B cell (primary cell): ENCODE measurements around the gene CBX1. TPM values are rescaled to one million over a fixed set of nuclear protein-coding genes. Genes with fewer than 3 reads are reported as not detected.

ENCODE experiments used
- ATAC-seq: fragments of 200-7000 bp; cut with Tn5 transposase; one replicate; pipeline ENCODE4 v1.10.0; 2021; ENCODE audit warnings: low read depth, mild to moderate bottlenecking, moderate number of reproducible peaks, moderate library complexity
- CTCF ChIA-PET: fragments of 350-600 bp; sonication (Branson Sonifier 250); formaldehyde crosslinking; loops from one replicate; lab custom pipeline; 2021; ENCODE audit warnings: antibody characterized with exemption, inconsistent platforms; lab: Charles Lee
- POLR2A ChIA-PET: fragments of 350-600 bp; sonication (Branson Sonifier 250); formaldehyde crosslinking; loops from one replicate; lab custom pipeline; 2021; ENCODE audit warnings: antibody characterized with exemption; lab: Charles Lee
- DNase-seq: peaks from one replicate; pipeline ENCODE4 v3.0.0; 2013
- H2AFZ ChIP-seq: 2 replicates; pipeline ENCODE4 v1.6.1; 2012; ENCODE audit warnings: mild to moderate bottlenecking, low read depth, low read length; ENCODE audit not compliant: insufficient read depth, poor library complexity, severe bottlenecking
- H3K27ac ChIP-seq, 2 donors: 1 replicate in 1 of 2; 2 replicates in 1 of 2; pipeline ENCODE4 v1.5.1; 2012 to 2013; ENCODE audit warnings: low read length in 2 of 2, mild to moderate bottlenecking in 2 of 2, moderate library complexity in 1 of 2
- H3K27me3 ChIP-seq, 4 experiments: fragments of 200-600 bp in 1 of 4; sonication (generic) in 1 of 4; replicated peaks in 1 of 4; 1 replicate in 2 of 4; 2 replicates in 2 of 4; pipeline versions ENCODE4 v1.6.1 to v1.7.0; 2013 to 2016; ENCODE audit warnings: low read length in 3 of 4, mild to moderate bottlenecking in 2 of 4, mixed read lengths in 1 of 4, moderate library complexity in 1 of 4; ENCODE audit not compliant: insufficient read depth in 4 of 4, control insufficient read depth in 3 of 4; ENCODE audit errors: control extremely low read depth in 1 of 4
- H3K36me3 ChIP-seq, 2 experiments: replicated peaks in 1 of 2; 1 replicate in 1 of 2; 2 replicates in 1 of 2; pipeline versions ENCODE4 v1.6.1 to v1.7.1; 2013; ENCODE audit warnings: low read length in 1 of 2; ENCODE audit not compliant: insufficient read depth in 2 of 2, control insufficient read depth in 1 of 2; ENCODE audit errors: control extremely low read depth in 1 of 2, extremely low read depth in 1 of 2
- H3K4me1 ChIP-seq, 2 donors: fragments of 200-600 bp in 1 of 2; sonication (generic) in 1 of 2; 1 replicate in 1 of 2; 2 replicates in 1 of 2; pipeline versions ENCODE4 v1.5.1 to v1.6.1; 2013 to 2017; ENCODE audit warnings: low read length in 2 of 2; ENCODE audit not compliant: control insufficient read depth in 2 of 2, insufficient read depth in 2 of 2
- H3K4me2 ChIP-seq: replicated peaks from 2 replicates; pipeline ENCODE3; 2012; ENCODE audit warnings: mild to moderate bottlenecking, low read depth, low read length; ENCODE audit not compliant: poor library complexity, severe bottlenecking
- H3K4me3 ChIP-seq, 5 experiments: fragments of 200-600 bp in 1 of 5; sonication (generic) in 1 of 5; 1 replicate in 3 of 5; 2 replicates in 2 of 5; pipeline versions ENCODE4 v1.5.1 to v1.7.0; 2011 to 2016; ENCODE audit warnings: low read length in 4 of 5, mild to moderate bottlenecking in 4 of 5, low read depth in 2 of 5, control low read depth in 1 of 5, moderate library complexity in 1 of 5; ENCODE audit not compliant: insufficient read depth in 1 of 5; ENCODE audit errors: control extremely low read depth in 1 of 5, extremely low read depth in 1 of 5
- H3K79me2 ChIP-seq: fragments of 200-600 bp; sonication (generic); one replicate; pipeline ENCODE4 v1.6.0; 2016; ENCODE audit warnings: low read length; ENCODE audit not compliant: control insufficient read depth, insufficient read depth
- H3K9ac ChIP-seq: fragments of 200-600 bp; sonication (generic); 2 replicates; pipeline ENCODE4 v1.6.1; 2017; ENCODE audit warnings: mild to moderate bottlenecking, low read length, moderate library complexity
- H3K9me3 ChIP-seq, 3 donors: one replicate each; pipeline versions ENCODE4 v1.6.1 to v1.7.1; 2013; ENCODE audit warnings: low read length in 2 of 3; ENCODE audit not compliant: control insufficient read depth in 2 of 3, insufficient read depth in 1 of 3; ENCODE audit errors: control extremely low read depth in 1 of 3
- H4K20me1 ChIP-seq: 2 replicates; pipeline ENCODE4 v1.6.0; 2012; ENCODE audit warnings: mild to moderate bottlenecking, low read length; ENCODE audit not compliant: insufficient read depth, control insufficient read depth, poor library complexity, severe bottlenecking
- H3K27ac Mint-ChIP-seq: one replicate; pipeline ENCODE4 v1.8.0; 2021; ENCODE audit warnings: mixed read lengths
- H3K27me3 Mint-ChIP-seq: one replicate; pipeline ENCODE4 v1.8.0; 2021; ENCODE audit warnings: mixed read lengths
- H3K4me1 Mint-ChIP-seq: one replicate; pipeline ENCODE4 v1.8.0; 2021; ENCODE audit warnings: mixed read lengths
- H3K4me3 Mint-ChIP-seq: one replicate; pipeline ENCODE4 v1.8.0; 2021; ENCODE audit warnings: mixed read lengths
- H3K9me3 Mint-ChIP-seq: one replicate; pipeline ENCODE4 v1.8.0; 2022; ENCODE audit warnings: mixed read lengths; ENCODE audit not compliant: insufficient read depth
- CTCF ChIP-seq: fragments of 200-600 bp; IDR thresholded peaks from one replicate; pipeline ENCODE4 v1.8.0; 2022; ENCODE audit warnings: antibody characterized with exemption, mild to moderate bottlenecking
- EZH2 ChIP-seq: IDR thresholded peaks from 2 replicates; pipeline ENCODE4 v1.6.1; 2012; ENCODE audit warnings: borderline replicate concordance, low read depth, mild to moderate bottlenecking, moderate library complexity, low read length; ENCODE audit not compliant: insufficient read depth, poor library complexity, severe bottlenecking
- WGBS: methylation state at CpG from one replicate; pipeline ENCODE4 v1.1.5; 2013; ENCODE audit warnings: missing lambda C conversion rate; ENCODE audit not compliant: insufficient coverage; 5-methylcytosine and 5-hydroxymethylcytosine counted together
- intact Hi-C: fragments of 100-400 bp; cut with micrococcal nuclease; formaldehyde crosslinking; loops from one replicate; pipeline ENCODE4 v1.10.0; 2022
- polyA plus RNA-seq: library from polyadenylated mRNA; depleted of rRNA; stranded (reverse); fragments of >200 nt; gene quantifications from 2 replicates; pipeline ENCODE4 v1.2.3, GENCODE V29; 2012
- total RNA-seq, 2 donors: library from RNA; stranded (reverse); fragments of 120-200 nt in 1 of 2; gene quantifications; 1 replicate in 1 of 2; 2 replicates in 1 of 2; pipeline versions ENCODE4 v1.2.3 to v1.2.4, GENCODE V29; 2013 to 2022

The CBX1 gene
- total and polyA plus RNA-seq, 2 donors (not counting 1 experiment from before 2014, with no cell fraction given): 9.4 to 33.1 TPM

DNA sequence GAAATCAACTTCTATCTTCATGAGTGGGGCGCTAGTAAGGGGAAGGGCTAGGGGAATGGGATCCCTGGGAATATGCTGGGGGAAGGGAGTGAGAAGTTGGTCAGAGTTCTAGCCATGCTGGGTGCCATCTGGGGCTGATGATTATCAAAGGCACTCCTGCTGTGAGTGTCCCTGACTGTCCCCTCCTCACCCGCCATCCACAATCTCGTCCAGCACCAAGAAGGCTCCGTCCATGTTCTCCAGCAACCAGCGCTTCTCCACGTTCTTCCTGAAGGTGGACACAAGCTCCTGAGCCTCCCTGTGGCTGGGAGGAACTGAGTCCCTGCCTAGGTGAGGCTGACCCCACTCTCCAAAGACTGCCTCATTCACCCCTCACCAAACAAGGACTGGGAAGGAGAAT is 69.3 kb downstream of the CBX1 start:
- peaks cover 0 to 39% (median 9%) of the 10 kb centered on the region in 4 experiments for H3K27me3 ChIP-seq
- Mint-ChIP-seq H3K4me3 (no peak overlapping the region), H3K27ac (no peak overlapping the region), H3K9me3 (no peaks in the 10 kb centered on the region), H3K4me1 (peaks cover 6% of the 10 kb centered on the region), H3K27me3 (peaks cover 30% of the 10 kb centered on the region)
- no peak overlapping the region for H3K9ac ChIP-seq
- H3K4me1 ChIP-seq: peaks cover 6% of the 10 kb centered on the region in 2 donors
- no peak overlapping the region for H3K27ac ChIP-seq
- ChIA-PET POLR2A (no interaction called here), CTCF (interaction anchor here (0.7 to 3.0 kb wide), 5 partner anchors 34 to 66 kb away, joined by 4 to 26 read pairs (median 6); no protein-coding TSS in a partner anchor)
- H3K36me3 ChIP-seq: no peaks in the 10 kb centered on the region
- no peaks in the 10 kb centered on the region for H3K79me2 ChIP-seq
- TF ChIP-seq EZH2 (no peak), CTCF (no peak)
- 97% methylated on average over 4 of the region's 6 CpGs for WGBS
- intact Hi-C loops: no loop called here
- no peak for DNase-seq
- ATAC-seq: no peak
- no peak overlapping the region for H2AFZ ChIP-seq
- H3K4me2 ChIP-seq: no peak overlapping the region
- H3K9me3 ChIP-seq: no peaks in the 10 kb centered on the region
- H3K4me3 ChIP-seq: no peak overlapping the region
- H4K20me1 ChIP-seq: no peaks in the 10 kb centered on the region

DNA sequence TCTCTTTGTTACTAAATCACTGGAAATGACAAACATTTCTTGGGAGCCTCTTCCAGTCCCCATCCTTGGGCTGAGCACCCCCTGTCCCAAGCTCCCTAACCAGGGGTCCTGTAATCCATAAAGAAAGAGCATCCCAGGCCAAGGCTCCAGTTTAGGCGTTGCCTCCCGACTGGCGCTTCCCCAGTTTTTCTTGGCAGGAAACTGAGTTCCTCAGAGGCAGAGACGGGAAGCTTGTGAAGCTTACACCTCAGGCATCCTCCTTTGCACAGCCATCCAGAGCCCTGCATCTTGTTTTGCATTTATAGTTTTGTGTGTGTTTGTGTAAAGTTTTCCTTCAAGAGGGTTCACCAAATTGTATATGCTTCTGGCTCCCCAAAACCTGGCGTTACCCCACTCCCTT is 70.7 kb downstream of the CBX1 start:
- Histone ChIP-seq H3K4me3 (no peak overlapping the region), H2AFZ (no peak overlapping the region), H3K79me2 (no peaks in the 10 kb centered on the region), H3K27ac (no peak overlapping the region), H4K20me1 (no peaks in the 10 kb centered on the region), H3K4me1 (peaks cover 12% of the 10 kb centered on the region in 2 donors), H3K4me2 (no peak overlapping the region), H3K9ac (no peak overlapping the region), H3K27me3 (peaks cover 0 to 27% (median 5%) of the 10 kb centered on the region in 4 experiments), H3K9me3 (no peaks in the 10 kb centered on the region), H3K36me3 (no peaks in the 10 kb centered on the region)
- intact Hi-C loops: no loop called here
- CTCF ChIA-PET: interaction anchor here (0.6 to 3.0 kb wide), 10 partner anchors 15 to 102 kb away, joined by 3 to 26 read pairs (median 4); no protein-coding TSS in a partner anchor
- H3K27ac Mint-ChIP-seq: no peak overlapping the region
- 83% methylated on average over 4 of the region's 5 CpGs for WGBS
- no peak for ATAC-seq
- H3K9me3 Mint-ChIP-seq: no peaks in the 10 kb centered on the region
- no peak for DNase-seq
- no peak overlapping the region for H3K4me3 Mint-ChIP-seq
- POLR2A ChIA-PET: no interaction called here
- TF ChIP-seq CTCF (no peak), EZH2 (no peak)
- H3K4me1 Mint-ChIP-seq: peaks cover 15% of the 10 kb centered on the region
- peaks cover 22% of the 10 kb centered on the region for H3K27me3 Mint-ChIP-seq
